SHP77 (cell line): Measurements from ENCODE around the gene AIM2.

Experiments used
- DNase-seq, 2 experiments: peaks; one replicate each; lab custom pipeline; 2025; lab: John Stamatoyannopoulos, UW

Gene AIM2

DNA sequence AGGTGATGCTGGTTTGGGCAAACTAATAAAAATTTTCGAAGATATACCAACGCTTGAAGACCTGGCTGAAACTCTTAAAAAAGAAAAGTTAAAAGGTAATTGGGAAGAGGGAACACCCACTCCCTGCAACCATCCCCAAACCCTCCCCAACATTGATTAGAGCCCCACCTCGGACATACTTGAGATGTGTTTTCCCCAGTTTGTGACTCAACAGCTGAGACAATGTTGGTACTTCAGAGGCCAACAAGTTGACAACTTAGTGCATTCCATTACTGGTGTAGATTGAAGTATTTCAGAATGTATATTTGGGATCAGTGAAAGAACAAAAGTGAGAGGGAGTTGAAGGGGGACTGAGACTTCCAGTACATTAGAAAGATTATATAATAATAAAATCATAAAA is 61.7 kb downstream of the AIM2 start:
- no peak for DNase-seq

DNA sequence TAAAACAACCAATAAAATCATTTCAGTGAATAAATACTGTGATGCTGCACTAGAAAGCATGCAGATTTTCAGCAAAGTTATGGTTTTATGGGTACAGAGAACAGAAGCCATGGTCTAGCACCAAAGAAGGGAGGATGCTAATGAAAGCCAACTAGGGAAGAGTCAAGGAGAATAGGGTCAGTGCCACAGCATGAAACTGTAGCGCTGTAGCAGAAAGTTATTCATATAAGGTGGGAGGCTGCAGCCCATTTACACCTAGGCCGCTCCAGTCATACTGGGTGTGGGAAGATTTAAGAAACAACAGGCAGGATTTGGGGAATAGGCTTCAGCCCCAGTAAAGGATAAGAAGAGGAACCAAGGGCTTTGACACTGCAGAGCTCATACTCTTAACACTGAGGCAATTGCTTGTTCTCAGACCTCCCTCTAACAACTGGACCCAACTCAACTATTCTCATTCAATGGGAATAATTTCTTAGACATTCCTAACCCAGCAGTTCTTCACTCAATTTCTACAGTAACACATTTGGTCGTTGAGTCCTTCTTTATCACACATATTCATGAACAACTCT is 62.5 kb downstream of the AIM2 start:
- no peak for DNase-seq

DNA sequence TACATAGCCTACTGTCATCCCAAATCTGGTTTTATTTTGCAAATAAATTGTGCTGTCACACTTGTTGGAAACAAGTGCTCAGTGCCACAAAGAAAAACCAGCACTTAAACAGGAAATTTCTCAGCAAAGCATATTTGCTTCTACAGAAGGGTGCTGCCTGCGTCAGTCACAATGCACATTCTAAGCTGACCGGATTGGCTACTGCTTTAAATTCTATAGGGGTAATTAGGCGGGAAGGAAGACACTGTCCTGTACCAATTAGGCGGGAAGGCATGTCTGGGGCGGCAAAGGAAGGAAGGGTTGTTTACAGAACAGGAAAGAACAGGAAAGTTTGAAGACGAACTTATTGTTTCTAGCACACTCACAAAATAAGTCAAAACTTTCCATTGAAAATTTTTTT is 64.1 kb downstream of the AIM2 start:
- DNase-seq, result no peak
